HG02973 (cell line): ENCODE data around the gene RAD50.
"Not testable (repeated sequence)": the region's sequence is repeated elsewhere in the genome, so short reads cannot be mapped to it uniquely, and the experiment has no call there.

Experiments
- ATAC-seq: cut with Tn5 transposase; IDR thresholded peaks from one replicate; pipeline ENCODE4 v1.9.1; 2021; ENCODE audit warnings: moderate library complexity; ENCODE audit not compliant: unreplicated experiment

RAD50 gene

GRCh38 chr5:132556763-132557477, at the start of gene RAD50:
RAD50 (plus strand) TSS chr5:132556977; CDS start chr5:132557325, 348 bp downstream.
- peak; percentile 98 for ATAC-seq

- ATAC-seq = no peak
Observed at GRCh38 chr5:132510076-132510475, 46.7 kb upstream of the RAD50 start.

- not testable (repeated sequence) for ATAC-seq
Observed at GRCh38 chr5:132513618-132514336, 43.0 kb upstream of the RAD50 start.

- not testable (repeated sequence) for ATAC-seq
Observed at GRCh38 chr5:132522067-132522466, 34.7 kb upstream of the RAD50 start.

- not testable (repeated sequence) for ATAC-seq
Observed at GRCh38 chr5:132524877-132525276, 31.9 kb upstream of the RAD50 start.

- ATAC-seq = peak; percentile 71
Observed at GRCh38 chr5:132525299-132525724, 31.5 kb upstream of the RAD50 start.

GRCh38 chr5:132526290-132526973, 30.3 kb upstream of the RAD50 start:
- ATAC-seq = no peak

GRCh38 chr5:132526974-132527564, 29.7 kb upstream of the RAD50 start:
- no peak for ATAC-seq

- no peak for ATAC-seq
Observed at GRCh38 chr5:132528021-132528420, 28.8 kb upstream of the RAD50 start.

- ATAC-seq = no peak
Observed at GRCh38 chr5:132528866-132529634, 27.7 kb upstream of the RAD50 start.

GRCh38 chr5:132530946-132531345, 25.8 kb upstream of the RAD50 start:
- no peak for ATAC-seq

GRCh38 chr5:132539716-132540115, 17.1 kb upstream of the RAD50 start:
- no peak for ATAC-seq

GRCh38 chr5:132540149-132540548, 16.6 kb upstream of the RAD50 start:
- no peak for ATAC-seq

GRCh38 chr5:132540764-132541163, 16.0 kb upstream of the RAD50 start:
- no peak for ATAC-seq

GRCh38 chr5:132543472-132544201, 13.1 kb upstream of the RAD50 start, which contains the start of gene IL5:
IL5 (minus strand) TSS chr5:132543522; CDS start chr5:132543478, 44 bp downstream.
- no peak for ATAC-seq

- no peak for ATAC-seq
Observed at GRCh38 chr5:132546108-132546507, 10.7 kb upstream of the RAD50 start.

- ATAC-seq = no peak
Observed at GRCh38 chr5:132547269-132547668, 9.5 kb upstream of the RAD50 start.

- ATAC-seq = not testable (repeated sequence)
Observed at GRCh38 chr5:132548834-132549233, 7.9 kb upstream of the RAD50 start.

- no peak for ATAC-seq
Observed at GRCh38 chr5:132549576-132549975, 7.2 kb upstream of the RAD50 start.
